Thoracic aorta (tissue), 2 donors: ENCODE data around the gene RAI1. TPM values are rescaled to one million over a fixed set of nuclear protein-coding genes. Genes with fewer than 3 reads are reported as not detected.

Source experiments
- ATAC-seq: fragments of 150-250 bp; one replicate; pipeline ENCODE4 v1.8.0; 2017; ENCODE audit warnings: low read depth; ENCODE audit not compliant: insufficient number of reproducible peaks, low FRiP score
- DNase-seq: peaks from one replicate; pipeline ENCODE4 v3.0.0-alpha.2; 2020; ENCODE audit warnings: low spot score
- H3K27ac ChIP-seq, 2 donors: fragments of 200-600 bp; sonication (generic); 1 replicate in 1 of 2; 2 replicates in 1 of 2; pipeline ENCODE4 v1.5.1; 2016; ENCODE audit warnings: mild to moderate bottlenecking in 2 of 2, moderate library complexity in 2 of 2
- H3K27me3 ChIP-seq: fragments of 200-600 bp; sonication (generic); replicated peaks from 2 replicates; pipeline ENCODE4 v1.6.0; 2016; ENCODE audit warnings: mild to moderate bottlenecking; ENCODE audit not compliant: insufficient read depth
- H3K36me3 ChIP-seq: fragments of 200-600 bp; sonication (generic); one replicate; pipeline ENCODE4 v1.5.1; 2016
- H3K4me1 ChIP-seq, 2 donors: fragments of 200-600 bp; sonication (generic); 1 replicate in 1 of 2; 2 replicates in 1 of 2; pipeline versions ENCODE4 v1.5.1 to v1.6.0; 2016; ENCODE audit warnings: low read depth in 2 of 2, mild to moderate bottlenecking in 1 of 2; ENCODE audit not compliant: control insufficient read depth in 1 of 2
- H3K4me3 ChIP-seq: fragments of 200-600 bp; sonication (generic); 2 replicates; pipeline ENCODE4 v1.5.1; 2016; ENCODE audit warnings: mild to moderate bottlenecking
- H3K9me3 ChIP-seq: fragments of 200-600 bp; sonication (generic); 2 replicates; pipeline ENCODE4 v1.5.1; 2016
- CTCF ChIP-seq: fragments of 200-600 bp; sonication (generic); IDR thresholded peaks from one replicate; pipeline ENCODE4 v1.5.1; 2019; ENCODE audit warnings: antibody characterized with exemption
- total RNA-seq, 2 donors: library from RNA; depleted of rRNA; stranded (reverse); fragments of >200 nt; gene quantifications; one replicate each; pipeline versions ENCODE4 v1.1.0 to v1.2.3, GENCODE V29; 2016

RAI1 gene
- total RNA-seq, 2 donors from 2014 or later = 21.0 to 31.5 TPM

GRCh38 chr17:17761894-17762743, 80.9 kb downstream of the RAI1 start:
- DNase-seq (no peak), ATAC-seq (no peak)
- Histone ChIP-seq H3K36me3 (no peaks in the 10 kb centered on the region), H3K27ac (no peak overlapping the region), H3K4me3 (no peak overlapping the region), H3K4me1 (no peaks in the 10 kb centered on the region), H3K27me3 (no peaks in the 10 kb centered on the region), H3K9me3 (no peaks in the 10 kb centered on the region)
- no peak for TF ChIP-seq CTCF

- H3K27ac ChIP-seq = no peak overlapping the region
- H3K4me1 ChIP-seq = no peaks in the 10 kb centered on the region
- no peak for TF ChIP-seq CTCF
- no peaks in the 10 kb centered on the region for H3K9me3 ChIP-seq
- no peak for ATAC-seq
- H3K36me3 ChIP-seq = no peaks in the 10 kb centered on the region
- H3K4me3 ChIP-seq = no peak overlapping the region
- no peak for DNase-seq
- H3K27me3 ChIP-seq = no peaks in the 10 kb centered on the region
Observed at GRCh38 chr17:17762744-17763105, 81.5 kb downstream of the RAI1 start.

DNA sequence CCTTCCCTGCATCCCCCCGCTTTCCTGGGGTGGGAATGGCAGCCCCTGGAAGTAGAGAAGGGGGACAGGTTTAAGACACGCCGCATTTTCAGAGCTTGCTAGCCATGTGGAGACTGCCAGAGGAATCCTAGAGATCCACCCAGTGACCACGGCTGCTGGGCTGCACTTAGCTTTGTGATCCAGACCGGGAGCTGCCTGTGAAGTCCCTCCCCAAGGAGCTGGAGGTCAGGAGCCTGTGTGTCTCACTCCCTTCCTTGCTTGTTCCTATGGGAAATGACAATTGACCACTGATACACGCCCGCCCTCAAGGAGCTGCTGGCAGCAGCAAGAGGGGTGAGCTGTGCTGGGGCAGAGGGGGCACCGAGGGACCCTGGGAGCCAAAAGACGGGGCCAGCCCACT, 81.9 kb downstream of the RAI1 start:
- Histone ChIP-seq H3K36me3 (no peaks in the 10 kb centered on the region), H3K4me1 (no peaks in the 10 kb centered on the region), H3K4me3 (no peak overlapping the region), H3K9me3 (no peaks in the 10 kb centered on the region), H3K27me3 (no peaks in the 10 kb centered on the region), H3K27ac (no peak overlapping the region)
- TF ChIP-seq CTCF = no peak
- ATAC-seq = no peak
- no peak for DNase-seq

DNA sequence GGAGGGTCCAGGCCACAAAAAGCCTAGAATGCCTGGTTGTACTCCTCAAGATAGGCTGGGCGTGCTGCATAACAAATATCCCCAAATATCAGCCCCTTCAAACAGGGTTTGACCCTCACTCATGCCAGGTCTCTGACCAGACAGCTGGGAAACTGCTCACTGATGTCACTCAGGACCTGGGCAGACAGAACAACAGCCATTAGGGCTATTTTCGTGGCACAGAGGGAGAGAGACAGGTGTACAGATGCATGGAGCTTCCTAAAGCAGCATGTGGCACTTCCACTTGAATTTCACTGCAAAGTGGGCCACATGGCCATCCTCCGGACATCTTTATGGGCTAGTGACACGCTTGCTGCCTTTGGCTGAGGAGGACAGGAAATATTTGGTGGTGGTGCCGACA, 82.5 kb downstream of the RAI1 start:
- Histone ChIP-seq H3K9me3 (no peaks in the 10 kb centered on the region), H3K4me3 (no peak overlapping the region), H3K27me3 (no peaks in the 10 kb centered on the region), H3K4me1 (no peaks in the 10 kb centered on the region), H3K36me3 (no peaks in the 10 kb centered on the region), H3K27ac (no peak overlapping the region)
- DNase-seq (no peak), ATAC-seq (no peak)
- TF ChIP-seq CTCF = no peak

GRCh38 chr17:17765359-17766076, 84.3 kb downstream of the RAI1 start:
- no peaks in the 10 kb centered on the region for H3K9me3 ChIP-seq
- H3K4me1 ChIP-seq = no peaks in the 10 kb centered on the region
- no peak for TF ChIP-seq CTCF
- no peak overlapping the region for H3K4me3 ChIP-seq
- H3K27me3 ChIP-seq = no peaks in the 10 kb centered on the region
- DNase-seq = no peak
- no peak overlapping the region for H3K27ac ChIP-seq
- no peaks in the 10 kb centered on the region for H3K36me3 ChIP-seq
- no peak for ATAC-seq
